Nephron progenitor cell (in vitro differentiated cells): ENCODE measurements around the gene MEGF10.

Source experiments
- DNase-seq: peaks from one replicate; pipeline ENCODE4 v3.0.0; 2021
- H3K27ac Mint-ChIP-seq: 2 replicates; pipeline ENCODE4 v1.8.0; 2021; ENCODE audit warnings: mild to moderate bottlenecking, moderate library complexity, mixed read lengths
- H3K27me3 Mint-ChIP-seq: 2 replicates; pipeline ENCODE4 v1.8.0; 2021; ENCODE audit warnings: mild to moderate bottlenecking, low read depth, mixed read lengths; ENCODE audit not compliant: poor library complexity
- H3K36me3 Mint-ChIP-seq: 2 replicates; pipeline ENCODE4 v1.8.0; 2021; ENCODE audit warnings: low read depth, mixed read lengths
- H3K4me1 Mint-ChIP-seq: 2 replicates; pipeline ENCODE4 v1.8.0; 2021; ENCODE audit warnings: mixed read lengths
- H3K4me3 Mint-ChIP-seq: 2 replicates; pipeline ENCODE4 v1.8.0; 2021; ENCODE audit warnings: mild to moderate bottlenecking, moderate library complexity, mixed read lengths
- H3K9me3 Mint-ChIP-seq: 2 replicates; pipeline ENCODE4 v1.8.0; 2021; ENCODE audit warnings: mild to moderate bottlenecking, moderate library complexity, mixed read lengths
- TF ChIP-seq, protein P1 (sequence below): fragments of 200-600 bp; sonication (generic); IDR thresholded peaks from 2 replicates; pipeline ENCODE4 v1.5.0; 2021; ENCODE audit warnings: antibody characterized with exemption

Gene MEGF10

DNA sequence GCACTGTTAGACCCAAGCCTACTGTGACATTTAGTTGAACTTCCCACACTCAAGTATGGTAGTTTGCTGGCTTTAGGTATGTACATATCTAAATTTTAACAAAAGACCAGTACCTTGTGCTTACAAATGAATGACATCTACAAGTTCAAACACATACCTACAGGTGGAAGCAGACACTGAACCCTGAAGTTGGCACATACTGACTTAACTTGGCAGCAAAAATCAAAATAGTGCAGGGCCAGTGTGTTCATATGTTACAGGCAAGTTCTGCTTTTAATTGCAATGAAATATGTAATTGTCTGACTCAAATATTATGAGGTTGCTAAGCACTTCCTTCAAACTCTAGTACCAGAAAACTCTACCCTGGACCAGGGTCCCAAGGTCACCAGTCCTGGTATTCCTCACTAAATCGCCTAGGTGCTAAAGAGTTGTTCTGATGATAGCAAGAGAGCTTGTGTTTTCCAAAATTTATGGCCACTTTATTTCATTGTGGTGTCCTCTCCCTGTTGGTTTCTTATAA is 77.4 kb downstream of the MEGF10 start:
- TF ChIP-seq, protein P1, sequence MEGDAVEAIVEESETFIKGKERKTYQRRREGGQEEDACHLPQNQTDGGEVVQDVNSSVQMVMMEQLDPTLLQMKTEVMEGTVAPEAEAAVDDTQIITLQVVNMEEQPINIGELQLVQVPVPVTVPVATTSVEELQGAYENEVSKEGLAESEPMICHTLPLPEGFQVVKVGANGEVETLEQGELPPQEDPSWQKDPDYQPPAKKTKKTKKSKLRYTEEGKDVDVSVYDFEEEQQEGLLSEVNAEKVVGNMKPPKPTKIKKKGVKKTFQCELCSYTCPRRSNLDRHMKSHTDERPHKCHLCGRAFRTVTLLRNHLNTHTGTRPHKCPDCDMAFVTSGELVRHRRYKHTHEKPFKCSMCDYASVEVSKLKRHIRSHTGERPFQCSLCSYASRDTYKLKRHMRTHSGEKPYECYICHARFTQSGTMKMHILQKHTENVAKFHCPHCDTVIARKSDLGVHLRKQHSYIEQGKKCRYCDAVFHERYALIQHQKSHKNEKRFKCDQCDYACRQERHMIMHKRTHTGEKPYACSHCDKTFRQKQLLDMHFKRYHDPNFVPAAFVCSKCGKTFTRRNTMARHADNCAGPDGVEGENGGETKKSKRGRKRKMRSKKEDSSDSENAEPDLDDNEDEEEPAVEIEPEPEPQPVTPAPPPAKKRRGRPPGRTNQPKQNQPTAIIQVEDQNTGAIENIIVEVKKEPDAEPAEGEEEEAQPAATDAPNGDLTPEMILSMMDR = no peak
- H3K4me3 Mint-ChIP-seq = no peak overlapping the region
- H3K36me3 Mint-ChIP-seq = no peaks in the 10 kb centered on the region
- no peaks in the 10 kb centered on the region for H3K9me3 Mint-ChIP-seq
- H3K27me3 Mint-ChIP-seq = peaks cover 4% of the 10 kb centered on the region
- no peak overlapping the region for H3K27ac Mint-ChIP-seq
- peaks cover 8% of the 10 kb centered on the region for H3K4me1 Mint-ChIP-seq
- no peak for DNase-seq

DNA sequence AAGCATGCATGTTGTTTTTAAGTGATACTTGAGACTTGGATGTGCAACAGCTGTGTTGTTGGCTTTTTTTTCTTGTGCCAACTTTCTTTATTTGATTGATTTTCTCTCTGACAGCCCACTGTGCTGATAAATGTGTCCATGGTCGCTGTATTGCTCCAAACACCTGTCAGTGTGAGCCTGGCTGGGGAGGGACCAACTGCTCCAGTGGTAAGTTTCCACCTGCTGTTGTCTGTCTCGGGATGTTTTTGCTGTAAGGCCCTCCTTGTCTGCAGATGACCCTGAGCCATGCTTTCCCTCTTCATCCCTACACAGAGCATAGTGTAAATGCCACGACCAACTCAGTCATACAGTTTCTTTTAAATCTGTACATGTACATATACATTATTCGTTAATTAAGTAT is 79.2 kb downstream of the MEGF10 start:
- TF ChIP-seq, protein P1 = no peak
- H3K27me3 Mint-ChIP-seq = peaks cover 4% of the 10 kb centered on the region
- DNase-seq = no peak

DNA sequence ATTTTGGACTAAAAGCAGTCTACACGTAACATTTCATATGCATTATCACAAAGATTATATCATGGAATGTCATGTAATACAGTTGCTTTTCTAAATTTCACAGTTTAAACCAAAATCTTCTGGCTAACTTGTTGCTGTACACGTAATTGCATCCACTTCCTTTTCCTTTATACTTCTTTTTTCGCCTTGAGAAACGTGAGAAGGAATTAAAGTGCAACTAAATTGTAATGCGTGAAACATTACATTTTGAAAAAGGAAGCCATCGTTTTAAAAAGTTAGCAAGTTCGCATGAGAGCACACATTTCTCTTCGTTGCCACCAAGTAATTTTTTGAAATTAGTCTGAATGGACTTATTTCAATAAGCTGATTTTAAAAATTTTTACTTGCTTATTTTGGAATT is 80.0 kb downstream of the MEGF10 start:
- no peak overlapping the region for H3K4me3 Mint-ChIP-seq
- TF ChIP-seq, protein P1 = no peak

More for the DNA sequence above, 79.2 kb downstream of the MEGF10 start:
- Mint-ChIP-seq H3K36me3 (no peaks in the 10 kb centered on the region), H3K4me3 (no peak overlapping the region), H3K4me1 (peaks cover 8% of the 10 kb centered on the region), H3K9me3 (peaks cover 10% of the 10 kb centered on the region), H3K27ac (no peak overlapping the region)

DNA sequence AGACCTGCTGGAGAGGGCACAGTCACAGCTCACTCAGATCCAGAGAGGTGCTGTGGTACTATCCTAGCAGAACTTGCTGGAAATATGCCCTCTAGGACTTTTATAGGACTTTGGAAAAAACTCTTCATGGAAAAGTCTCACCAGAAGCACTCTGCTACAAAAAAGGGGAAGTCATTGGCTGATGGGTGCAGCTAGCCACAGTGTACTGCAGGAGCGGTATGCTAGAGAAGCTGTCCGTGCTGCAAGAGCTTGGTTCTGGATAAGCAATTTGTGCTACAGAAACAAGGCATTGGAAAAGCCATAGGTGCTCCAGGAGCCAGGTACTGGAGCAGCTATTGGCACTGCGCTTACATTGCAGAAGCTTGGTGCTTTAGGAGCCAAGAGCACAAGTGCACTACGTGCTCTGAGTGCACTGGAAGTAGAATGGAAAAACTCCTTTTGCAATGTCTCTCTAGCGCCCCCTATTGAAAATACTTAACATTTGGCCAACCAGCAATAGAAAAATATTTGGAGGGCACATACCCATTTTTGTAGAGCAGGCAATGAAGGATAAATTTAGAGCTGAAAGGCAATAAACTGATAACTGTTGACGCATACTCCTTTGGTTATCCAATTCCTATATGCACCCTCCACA is 83.4 kb downstream of the MEGF10 start:
- no peak for DNase-seq
- H3K27me3 Mint-ChIP-seq = peaks cover 4% of the 10 kb centered on the region
- TF ChIP-seq, protein P1 = no peak
- H3K27ac Mint-ChIP-seq = no peak overlapping the region
- no peaks in the 10 kb centered on the region for H3K36me3 Mint-ChIP-seq
- no peak overlapping the region for H3K4me3 Mint-ChIP-seq
- H3K4me1 Mint-ChIP-seq = peaks cover 8% of the 10 kb centered on the region
- peaks cover 11% of the 10 kb centered on the region for H3K9me3 Mint-ChIP-seq

More for the DNA sequence above, 80.0 kb downstream of the MEGF10 start:
- peaks cover 4% of the 10 kb centered on the region for H3K27me3 Mint-ChIP-seq
- H3K4me1 Mint-ChIP-seq = peaks cover 8% of the 10 kb centered on the region
- H3K9me3 Mint-ChIP-seq = peaks cover 11% of the 10 kb centered on the region
- peak overlapping the region; percentile 65 for H3K27ac Mint-ChIP-seq
- DNase-seq = no peak
- H3K36me3 Mint-ChIP-seq = no peaks in the 10 kb centered on the region

DNA sequence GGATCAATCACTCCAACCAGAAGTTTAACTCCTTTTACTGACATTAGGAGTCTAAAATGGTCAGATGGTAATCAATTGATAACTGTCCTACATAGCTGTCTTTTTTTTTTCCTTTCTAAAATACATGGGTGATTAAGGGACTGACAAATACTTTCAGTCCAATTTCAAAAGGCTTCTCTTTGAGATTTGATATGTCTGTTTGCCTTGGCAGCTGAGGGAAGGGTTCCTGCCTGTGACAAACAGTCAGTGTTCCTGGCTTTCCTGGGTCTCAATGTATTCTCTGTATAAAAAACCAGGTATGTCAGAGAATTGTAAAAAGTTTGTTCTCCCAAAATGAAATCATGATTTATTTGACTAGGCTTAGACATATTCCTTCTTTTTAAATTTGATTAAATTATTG is 84.5 kb downstream of the MEGF10 start:
- Mint-ChIP-seq H3K9me3 (peaks cover 11% of the 10 kb centered on the region), H3K27me3 (peaks cover 4% of the 10 kb centered on the region), H3K4me3 (no peak overlapping the region), H3K4me1 (peaks cover 8% of the 10 kb centered on the region), H3K36me3 (no peaks in the 10 kb centered on the region), H3K27ac (no peak overlapping the region)
- TF ChIP-seq, protein P1 = no peak
- no peak for DNase-seq

DNA sequence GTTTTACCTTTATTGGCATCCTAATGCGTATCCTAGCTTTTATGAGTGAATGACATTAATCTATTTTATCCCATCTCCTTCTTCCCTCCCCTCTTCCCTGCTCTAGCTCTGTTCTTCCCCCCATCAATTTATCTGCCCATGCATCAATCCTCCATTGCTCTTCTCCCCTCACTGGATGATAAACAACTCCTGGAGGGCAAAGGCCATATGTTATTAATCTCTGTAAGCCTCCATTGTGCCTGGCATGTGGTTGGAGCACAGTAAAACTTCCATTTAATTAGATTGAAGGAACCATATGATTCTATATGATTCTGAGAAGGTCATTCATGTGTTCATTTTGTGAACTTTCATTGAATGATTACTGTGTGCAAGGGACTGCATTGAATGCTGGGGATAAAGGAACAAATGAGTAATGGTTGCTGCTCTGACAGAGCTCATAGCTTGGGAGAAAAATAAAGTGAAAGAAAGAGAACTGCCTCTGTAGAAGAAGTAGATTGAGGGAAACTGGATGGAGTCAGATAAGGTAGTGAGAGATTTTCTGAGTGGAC is 85.0 kb downstream of the MEGF10 start:
- Mint-ChIP-seq H3K4me3 (no peak overlapping the region), H3K36me3 (no peaks in the 10 kb centered on the region), H3K27me3 (peaks cover 3% of the 10 kb centered on the region), H3K9me3 (peaks cover 11% of the 10 kb centered on the region), H3K4me1 (peaks cover 7% of the 10 kb centered on the region), H3K27ac (no peak overlapping the region)
- TF ChIP-seq, protein P1 = no peak
- no peak for DNase-seq
